Uterus (tissue), 4 donors: Measurements from ENCODE around the gene PTPRM. TPM values are rescaled to one million over a fixed set of nuclear protein-coding genes. Genes with fewer than 3 reads are reported as not detected.

Source experiments
- DNase-seq, 2 donors: peaks; one replicate each; pipeline ENCODE4 v3.0.0-alpha.2; 2019 to 2020
- H3K27ac ChIP-seq, 2 donors: fragments of 200-600 bp; sonication (generic); 1 replicate in 1 of 2; 2 replicates in 1 of 2; pipeline ENCODE4 v1.5.1; 2016 to 2018
- H3K27me3 ChIP-seq, 2 donors: fragments of 200-600 bp; sonication (generic); one replicate each; pipeline ENCODE4 v1.5.1; 2018 to 2019; ENCODE audit warnings: control low read depth in 1 of 2
- H3K36me3 ChIP-seq, 2 donors: fragments of 200-600 bp; sonication (generic); one replicate each; pipeline ENCODE4 v1.5.1; 2019; ENCODE audit warnings: control low read depth in 1 of 2
- H3K4me1 ChIP-seq, 2 donors: fragments of 200-600 bp; sonication (generic); one replicate each; pipeline ENCODE4 v1.5.1; 2018 to 2019; ENCODE audit warnings: control low read depth in 1 of 2
- H3K4me3 ChIP-seq, 2 donors: fragments of 200-600 bp; sonication (generic); 1 replicate in 1 of 2; 2 replicates in 1 of 2; pipeline ENCODE4 v1.5.1; 2018 to 2019; ENCODE audit warnings: mild to moderate bottlenecking in 1 of 2
- H3K9me3 ChIP-seq, 2 donors: fragments of 200-600 bp; sonication (generic); one replicate each; pipeline ENCODE4 v1.5.1; 2019; ENCODE audit warnings: control low read depth in 1 of 2
- POLR2A ChIP-seq, 2 donors: fragments of 450-650 bp; IDR thresholded peaks; one replicate each; pipeline ENCODE4 v1.6.1; 2016; ENCODE audit warnings: antibody characterized with exemption in 2 of 2, mild to moderate bottlenecking in 1 of 2, moderate library complexity in 1 of 2
- intact Hi-C: fragments of 100-400 bp; cut with DNase I; formaldehyde crosslinking; loops from one replicate; pipeline ENCODE4 v1.15.1; 2023; ENCODE audit warnings: low total_unique reads
- total RNA-seq, 4 donors: library from RNA; depleted of rRNA in 3 of 4; stranded (reverse); fragments of >200 nt in 3 of 4; gene quantifications; one replicate each; pipeline versions ENCODE4 v1.1.0 to v1.2.4, GENCODE V29; 2014 to 2023
- TF ChIP-seq, protein P1 (sequence below), 4 experiments: fragments of 200-600 bp in 2 of 4; fragments of 450-650 bp in 2 of 4; sonication (generic) in 2 of 4; IDR thresholded peaks; one replicate each; pipeline ENCODE4 v1.5.1; 2016 to 2019; ENCODE audit warnings: antibody characterized with exemption in 4 of 4, mild to moderate bottlenecking in 2 of 4, moderate library complexity in 1 of 4
- donor health status: DM: yes; HTN: yes; CAD: no.

PTPRM gene
- total RNA-seq, 4 donors from 2014 or later = 62.0 to 127 (median 85.7) TPM

GRCh38 chr18:7696780-7697179 is 129.7 kb downstream of the PTPRM start:
- TF ChIP-seq, protein P1, sequence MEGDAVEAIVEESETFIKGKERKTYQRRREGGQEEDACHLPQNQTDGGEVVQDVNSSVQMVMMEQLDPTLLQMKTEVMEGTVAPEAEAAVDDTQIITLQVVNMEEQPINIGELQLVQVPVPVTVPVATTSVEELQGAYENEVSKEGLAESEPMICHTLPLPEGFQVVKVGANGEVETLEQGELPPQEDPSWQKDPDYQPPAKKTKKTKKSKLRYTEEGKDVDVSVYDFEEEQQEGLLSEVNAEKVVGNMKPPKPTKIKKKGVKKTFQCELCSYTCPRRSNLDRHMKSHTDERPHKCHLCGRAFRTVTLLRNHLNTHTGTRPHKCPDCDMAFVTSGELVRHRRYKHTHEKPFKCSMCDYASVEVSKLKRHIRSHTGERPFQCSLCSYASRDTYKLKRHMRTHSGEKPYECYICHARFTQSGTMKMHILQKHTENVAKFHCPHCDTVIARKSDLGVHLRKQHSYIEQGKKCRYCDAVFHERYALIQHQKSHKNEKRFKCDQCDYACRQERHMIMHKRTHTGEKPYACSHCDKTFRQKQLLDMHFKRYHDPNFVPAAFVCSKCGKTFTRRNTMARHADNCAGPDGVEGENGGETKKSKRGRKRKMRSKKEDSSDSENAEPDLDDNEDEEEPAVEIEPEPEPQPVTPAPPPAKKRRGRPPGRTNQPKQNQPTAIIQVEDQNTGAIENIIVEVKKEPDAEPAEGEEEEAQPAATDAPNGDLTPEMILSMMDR (IDR thresholded peaks at IDR 0.05) = no peak
- no peak for TF ChIP-seq POLR2A (IDR thresholded peaks at IDR 0.05)
- Histone ChIP-seq H3K9me3 (no peaks in the 10 kb centered on the region), H3K27ac (no peak overlapping the region), H3K4me3 (no peak overlapping the region), H3K36me3 (no peaks in the 10 kb centered on the region), H3K4me1 (no peaks in the 10 kb centered on the region), H3K27me3 (no peaks in the 10 kb centered on the region)
- no peak for DNase-seq
- intact Hi-C loops = no loop called here

- Histone ChIP-seq H3K27me3 (no peaks in the 10 kb centered on the region), H3K9me3 (no peaks in the 10 kb centered on the region), H3K4me3 (no peak overlapping the region), H3K36me3 (no peaks in the 10 kb centered on the region), H3K27ac (no peak overlapping the region), H3K4me1 (no peaks in the 10 kb centered on the region)
- TF ChIP-seq, protein P1 (IDR thresholded peaks at IDR 0.05) = no peak
- no peak for TF ChIP-seq POLR2A (IDR thresholded peaks at IDR 0.05)
- intact Hi-C loops = no loop called here
- DNase-seq = no peak
These were observed 130.2 kb downstream of the PTPRM start for GRCh38 chr18:7697306-7697705.

- intact Hi-C loops = no loop called here
- no peaks in the 10 kb centered on the region for H3K9me3 ChIP-seq
- H3K36me3 ChIP-seq = no peaks in the 10 kb centered on the region
- H3K4me1 ChIP-seq = no peaks in the 10 kb centered on the region
- TF ChIP-seq, protein P1 (IDR thresholded peaks at IDR 0.05) = no peak
- no peak for TF ChIP-seq POLR2A (IDR thresholded peaks at IDR 0.05)
- DNase-seq = no peak
- H3K27me3 ChIP-seq = no peaks in the 10 kb centered on the region
- H3K27ac ChIP-seq = no peak overlapping the region
- no peak overlapping the region for H3K4me3 ChIP-seq
These were observed 144.4 kb downstream of the PTPRM start for GRCh38 chr18:7711495-7711894.

DNA sequence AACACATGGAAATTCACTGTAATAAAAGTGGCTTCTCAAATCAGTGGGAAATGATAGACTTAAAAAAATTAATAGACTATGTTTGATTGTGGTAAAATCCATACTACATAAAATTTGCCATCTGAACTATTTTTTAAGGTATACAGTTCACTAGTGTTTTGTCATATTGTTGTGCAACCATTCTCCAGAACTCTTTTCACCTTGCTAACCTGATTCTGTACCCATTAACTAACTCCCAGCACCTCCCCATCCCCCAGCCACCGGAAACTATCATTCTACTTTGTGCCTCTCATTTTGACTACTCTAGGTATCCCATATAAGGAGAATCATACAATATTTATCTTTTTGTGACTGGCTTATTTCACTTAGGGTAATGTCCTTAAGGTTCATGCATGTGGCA is 153.3 kb downstream of the PTPRM start:
- no peaks in the 10 kb centered on the region for H3K4me1 ChIP-seq
- no peak overlapping the region for H3K27ac ChIP-seq
- no peaks in the 10 kb centered on the region for H3K36me3 ChIP-seq
- H3K9me3 ChIP-seq = no peaks in the 10 kb centered on the region
- intact Hi-C loops = no loop called here
- no peak overlapping the region for H3K4me3 ChIP-seq
- no peaks in the 10 kb centered on the region for H3K27me3 ChIP-seq
- TF ChIP-seq, protein P1 (IDR thresholded peaks at IDR 0.05) = no peak
- no peak for TF ChIP-seq POLR2A (IDR thresholded peaks at IDR 0.05)
- no peak for DNase-seq

DNA sequence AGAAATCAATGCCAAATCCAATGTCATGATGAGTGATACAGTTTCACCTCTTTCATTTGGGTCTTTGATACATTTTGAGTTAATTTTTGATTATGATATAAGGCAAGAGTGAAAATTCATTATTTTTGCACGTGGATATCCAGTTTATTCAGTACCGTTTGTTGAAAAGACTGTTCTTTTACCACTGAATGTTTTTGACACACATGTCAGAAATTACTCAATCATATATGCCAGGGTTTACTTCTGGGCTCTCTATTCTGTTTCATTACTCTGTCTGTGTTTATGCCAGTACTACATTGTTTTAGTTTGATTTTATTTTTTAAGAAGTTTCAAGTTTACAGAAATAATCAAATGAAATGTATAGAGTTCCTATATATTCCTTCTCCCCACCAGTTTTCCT is 154.4 kb downstream of the PTPRM start:
- Histone ChIP-seq H3K9me3 (no peaks in the 10 kb centered on the region), H3K36me3 (no peaks in the 10 kb centered on the region), H3K4me3 (no peak overlapping the region), H3K4me1 (no peaks in the 10 kb centered on the region), H3K27ac (no peak overlapping the region), H3K27me3 (no peaks in the 10 kb centered on the region)
- TF ChIP-seq POLR2A (IDR thresholded peaks at IDR 0.05) = no peak
- TF ChIP-seq, protein P1 (IDR thresholded peaks at IDR 0.05) = no peak
- DNase-seq = no peak
- intact Hi-C loops = no loop called here
